Gastroesophageal sphincter (tissue), 3 donors: ENCODE data around the gene ALOX15B.
A peak's percentile ranks its signal among the peaks of the same experiment; 100 is the strongest.

Experiments
- CTCF ChIP-seq, 4 experiments: fragments of 200-600 bp in 2 of 4; fragments of 450-650 bp in 2 of 4; sonication (generic) in 1 of 4; IDR thresholded peaks; one replicate each; pipeline ENCODE4 v1.5.1; 2017 to 2019; ENCODE audit warnings: antibody characterized with exemption in 4 of 4, mild to moderate bottlenecking in 2 of 4, moderate library complexity in 2 of 4
- EP300 ChIP-seq: sonication (generic); formaldehyde crosslinking; IDR thresholded peaks from one replicate; pipeline ENCODE4 v1.6.1; 2017; ENCODE audit warnings: antibody characterized with exemption, mild to moderate bottlenecking
- POLR2A ChIP-seq, 2 donors: fragments of 450-650 bp; IDR thresholded peaks; one replicate each; pipeline ENCODE4 v1.6.1; 2017; ENCODE audit warnings: antibody characterized with exemption in 2 of 2, mild to moderate bottlenecking in 2 of 2, moderate library complexity in 1 of 2
- POLR2AphosphoS5 ChIP-seq: sonication (generic); formaldehyde crosslinking; IDR thresholded peaks from one replicate; pipeline ENCODE4 v1.6.1; 2017; ENCODE audit warnings: antibody characterized with exemption

GRCh38 chr17:8016632-8017424 is 22.0 kb upstream of the ALOX15B start:
- TF ChIP-seq CTCF (IDR thresholded peaks at IDR 0.05) (peak in 3 of 4 experiments; percentile 21 to 54 (median 25)), POLR2AphosphoS5 (no peak), POLR2A (IDR thresholded peaks at IDR 0.05) (no peak), EP300 (no peak)
